HEK293 (cell line): ENCODE measurements around the gene ZC2HC1C.

Source experiments
- SETDB1 ChIP-seq: IDR thresholded peaks from one replicate; pipeline ENCODE4 v1.6.1; 2017; ENCODE audit warnings: mild to moderate bottlenecking, low read length, moderate library complexity, mixed read lengths; ENCODE audit not compliant: insufficient read length
- ZBTB1 ChIP-seq: fragments of 450-650 bp; formaldehyde crosslinking; IDR thresholded peaks from 2 replicates; pipeline ENCODE4 v1.5.1; 2016; ENCODE audit warnings: missing biosample characterization, missing genetic modification characterization
- ZFP3 ChIP-seq: fragments of 450-650 bp; formaldehyde crosslinking; IDR thresholded peaks from 2 replicates; pipeline ENCODE4 v1.5.1; 2016; ENCODE audit warnings: low read depth, missing biosample characterization, missing genetic modification characterization
- ZFP69B ChIP-seq: fragments of 450-650 bp; formaldehyde crosslinking; IDR thresholded peaks from 2 replicates; pipeline ENCODE4 v1.5.1; 2016; ENCODE audit warnings: missing biosample characterization, missing genetic modification characterization
- ZNF184 ChIP-seq: fragments of 450-650 bp; IDR thresholded peaks from 2 replicates; pipeline ENCODE4 v1.5.1; 2018; ENCODE audit warnings: missing biosample characterization, mild to moderate bottlenecking, missing genetic modification characterization
- ZNF202 ChIP-seq: fragments of 450-650 bp; formaldehyde crosslinking; IDR thresholded peaks from 2 replicates; pipeline ENCODE4 v1.5.1; 2016; ENCODE audit warnings: missing biosample characterization, missing genetic modification characterization, borderline replicate concordance
- ZNF214 ChIP-seq: fragments of 450-650 bp; formaldehyde crosslinking; IDR thresholded peaks from 2 replicates; pipeline ENCODE4 v1.5.1; 2017; ENCODE audit warnings: missing biosample characterization, mild to moderate bottlenecking, missing genetic modification characterization, borderline replicate concordance
- ZNF48 ChIP-seq: fragments of 450-650 bp; formaldehyde crosslinking; IDR thresholded peaks from 2 replicates; pipeline ENCODE4 v1.5.1; 2016; ENCODE audit warnings: missing biosample characterization, missing genetic modification characterization
- ZXDB ChIP-seq: fragments of 450-650 bp; formaldehyde crosslinking; IDR thresholded peaks from 2 replicates; pipeline ENCODE4 v1.5.1; 2016; ENCODE audit warnings: missing biosample characterization, missing genetic modification characterization
- TF ChIP-seq, protein P1 (sequence below): fragments of 450-650 bp; formaldehyde crosslinking; IDR thresholded peaks from 2 replicates; pipeline ENCODE4 v1.5.1; 2016; ENCODE audit warnings: missing biosample characterization, missing genetic modification characterization

DNA sequence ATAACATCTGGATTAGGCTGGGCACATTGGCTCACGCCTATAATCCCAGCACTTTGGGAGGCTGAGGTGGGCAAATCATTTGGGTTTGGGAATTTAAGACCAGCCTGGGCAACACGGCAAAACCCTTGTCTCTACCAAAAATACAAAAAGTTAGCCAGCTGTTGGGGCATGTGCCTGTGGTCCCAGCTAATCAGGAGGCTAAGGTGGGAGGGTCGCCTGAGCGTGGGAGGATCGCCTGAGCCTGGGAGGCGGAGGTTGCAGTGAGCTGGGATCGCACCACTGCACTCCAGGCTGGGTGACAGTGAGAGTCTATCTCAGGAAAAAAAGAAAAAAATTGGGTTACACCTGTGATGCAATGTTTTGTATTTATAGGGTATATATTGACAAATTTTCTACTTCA lies 52.1 kb downstream of the ZC2HC1C start:
- TF ChIP-seq, protein P1, sequence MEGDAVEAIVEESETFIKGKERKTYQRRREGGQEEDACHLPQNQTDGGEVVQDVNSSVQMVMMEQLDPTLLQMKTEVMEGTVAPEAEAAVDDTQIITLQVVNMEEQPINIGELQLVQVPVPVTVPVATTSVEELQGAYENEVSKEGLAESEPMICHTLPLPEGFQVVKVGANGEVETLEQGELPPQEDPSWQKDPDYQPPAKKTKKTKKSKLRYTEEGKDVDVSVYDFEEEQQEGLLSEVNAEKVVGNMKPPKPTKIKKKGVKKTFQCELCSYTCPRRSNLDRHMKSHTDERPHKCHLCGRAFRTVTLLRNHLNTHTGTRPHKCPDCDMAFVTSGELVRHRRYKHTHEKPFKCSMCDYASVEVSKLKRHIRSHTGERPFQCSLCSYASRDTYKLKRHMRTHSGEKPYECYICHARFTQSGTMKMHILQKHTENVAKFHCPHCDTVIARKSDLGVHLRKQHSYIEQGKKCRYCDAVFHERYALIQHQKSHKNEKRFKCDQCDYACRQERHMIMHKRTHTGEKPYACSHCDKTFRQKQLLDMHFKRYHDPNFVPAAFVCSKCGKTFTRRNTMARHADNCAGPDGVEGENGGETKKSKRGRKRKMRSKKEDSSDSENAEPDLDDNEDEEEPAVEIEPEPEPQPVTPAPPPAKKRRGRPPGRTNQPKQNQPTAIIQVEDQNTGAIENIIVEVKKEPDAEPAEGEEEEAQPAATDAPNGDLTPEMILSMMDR (tag by site-specific recombination), result no peak
- no peak for TF ChIP-seq ZFP69B (tag by site-specific recombination)
- TF ChIP-seq ZNF214, result no peak
- no peak for TF ChIP-seq ZBTB1 (tag by site-specific recombination)
- no peak for TF ChIP-seq ZNF184 (tag by site-specific recombination)
- no peak for TF ChIP-seq ZNF202 (tag by site-specific recombination)
- no peak for TF ChIP-seq ZXDB (tag by site-specific recombination)
- no peak for TF ChIP-seq ZFP3
- no peak for TF ChIP-seq ZNF48 (tag by site-specific recombination)
- no peak for TF ChIP-seq SETDB1
